Loucy (cell line): ENCODE data around the gene TCF7L2.

Experiments used
- EZH2phosphoT487 ChIP-seq: fragments of 200-600 bp; IDR thresholded peaks from 2 replicates; pipeline ENCODE4 v1.6.1; 2018; ENCODE audit warnings: antibody characterized with exemption, mild to moderate bottlenecking, moderate library complexity, borderline replicate concordance
- TF ChIP-seq, protein P1 (sequence below): fragments of 200-600 bp; sonication (generic); conservative IDR thresholded peaks from 2 replicates; pipeline ENCODE4 v1.5.1; 2014; ENCODE audit warnings: mild to moderate bottlenecking, antibody characterized with exemption, low read length

DNA sequence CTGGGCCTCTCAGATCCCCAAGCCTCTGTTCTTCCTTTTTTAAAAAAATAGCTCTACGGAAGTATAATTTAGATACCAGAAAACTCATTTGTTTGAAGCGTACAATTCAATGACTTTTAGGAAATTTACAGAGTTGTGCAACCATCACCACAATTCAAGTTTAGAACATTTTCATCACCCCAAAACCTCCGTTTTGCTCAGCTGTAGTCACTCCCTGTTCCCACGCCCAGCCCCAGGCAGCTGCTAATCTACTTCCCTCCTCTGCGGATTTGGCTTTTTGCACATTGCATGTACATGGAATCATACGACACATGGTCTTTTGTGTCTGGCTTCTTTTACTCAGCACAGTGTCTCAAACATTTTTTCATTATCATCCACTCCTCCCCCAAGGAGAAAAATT is 229.2 kb downstream of the TCF7L2 start:
- TF ChIP-seq, protein P1, sequence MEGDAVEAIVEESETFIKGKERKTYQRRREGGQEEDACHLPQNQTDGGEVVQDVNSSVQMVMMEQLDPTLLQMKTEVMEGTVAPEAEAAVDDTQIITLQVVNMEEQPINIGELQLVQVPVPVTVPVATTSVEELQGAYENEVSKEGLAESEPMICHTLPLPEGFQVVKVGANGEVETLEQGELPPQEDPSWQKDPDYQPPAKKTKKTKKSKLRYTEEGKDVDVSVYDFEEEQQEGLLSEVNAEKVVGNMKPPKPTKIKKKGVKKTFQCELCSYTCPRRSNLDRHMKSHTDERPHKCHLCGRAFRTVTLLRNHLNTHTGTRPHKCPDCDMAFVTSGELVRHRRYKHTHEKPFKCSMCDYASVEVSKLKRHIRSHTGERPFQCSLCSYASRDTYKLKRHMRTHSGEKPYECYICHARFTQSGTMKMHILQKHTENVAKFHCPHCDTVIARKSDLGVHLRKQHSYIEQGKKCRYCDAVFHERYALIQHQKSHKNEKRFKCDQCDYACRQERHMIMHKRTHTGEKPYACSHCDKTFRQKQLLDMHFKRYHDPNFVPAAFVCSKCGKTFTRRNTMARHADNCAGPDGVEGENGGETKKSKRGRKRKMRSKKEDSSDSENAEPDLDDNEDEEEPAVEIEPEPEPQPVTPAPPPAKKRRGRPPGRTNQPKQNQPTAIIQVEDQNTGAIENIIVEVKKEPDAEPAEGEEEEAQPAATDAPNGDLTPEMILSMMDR: no peak
- TF ChIP-seq EZH2phosphoT487: no peak
